ENCODE measurements around the gene LGALS1.

LGALS1 gene

DNA sequence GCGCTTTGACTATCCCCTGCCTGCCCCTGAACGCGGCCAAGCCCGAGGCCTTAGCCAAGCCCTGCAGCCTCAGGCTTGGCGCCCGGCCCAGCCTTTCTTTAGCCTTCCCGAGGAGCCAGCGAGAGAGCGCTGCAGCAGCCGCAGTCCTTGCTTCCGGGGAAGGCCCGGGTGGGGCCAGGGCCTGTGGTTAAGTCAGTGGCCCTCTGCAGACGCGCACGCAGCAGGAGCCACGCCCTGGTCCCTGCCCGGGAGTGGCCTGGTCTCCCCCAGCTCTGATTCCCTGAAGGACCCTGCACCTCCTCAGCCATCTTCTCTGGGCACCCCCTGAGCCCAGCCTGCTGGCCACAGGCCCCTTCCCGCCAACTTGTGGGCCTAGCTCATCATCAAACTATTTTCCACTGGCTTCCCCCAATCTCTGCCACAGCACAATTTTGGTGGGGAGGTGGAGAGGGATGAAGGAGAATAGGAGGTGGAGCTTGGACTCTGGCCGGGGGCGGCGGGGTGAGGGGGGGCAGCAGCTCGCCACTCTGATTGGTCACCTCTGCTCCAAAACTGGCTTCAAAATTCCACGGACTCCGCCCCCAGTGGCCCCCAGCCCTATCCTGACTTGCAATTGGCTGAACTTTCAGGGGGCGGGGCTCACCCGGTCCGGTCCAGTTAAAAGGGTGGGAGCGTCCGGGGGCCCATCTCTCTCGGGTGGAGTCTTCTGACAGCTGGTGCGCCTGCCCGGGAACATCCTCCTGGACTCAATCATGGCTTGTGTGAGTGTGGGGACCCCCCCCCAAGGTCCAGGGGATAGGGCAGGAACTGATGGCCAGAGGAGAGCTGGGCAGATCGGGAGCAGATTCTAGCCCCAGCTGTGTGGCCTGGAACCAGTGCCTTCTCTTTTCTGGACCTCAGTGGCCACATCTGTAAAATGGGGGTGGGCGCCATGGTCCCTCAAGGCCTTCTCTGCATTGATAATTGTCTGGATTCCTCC is at the start of gene LGALS1:
LGALS1 (plus strand) TSS at position 686 of the 979 bp plus-strand sequence; CDS start at position 753, 67 bp downstream.
- DNase-seq: peak; percentile 81

DNA sequence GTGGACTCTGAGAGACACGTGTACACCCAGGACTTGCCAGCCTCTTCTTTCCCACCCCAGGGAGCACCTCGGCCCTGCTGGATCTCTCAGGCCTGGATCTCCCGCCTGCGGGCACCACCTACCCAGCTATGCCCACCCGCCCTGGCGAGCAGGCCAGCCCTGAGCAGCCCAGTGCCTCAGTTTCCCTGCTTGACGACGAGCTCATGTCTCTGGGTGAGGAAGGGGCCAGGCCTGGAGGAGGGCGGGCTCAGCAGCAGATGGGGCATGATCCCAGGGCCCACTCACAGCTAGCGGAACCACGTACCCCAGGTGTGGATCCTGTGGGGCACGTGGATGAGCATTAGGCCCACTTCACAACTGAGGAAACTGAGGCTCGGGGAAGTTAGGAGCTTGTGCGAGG is 49.7 kb upstream of the LGALS1 start:
- no peak for DNase-seq

DNA sequence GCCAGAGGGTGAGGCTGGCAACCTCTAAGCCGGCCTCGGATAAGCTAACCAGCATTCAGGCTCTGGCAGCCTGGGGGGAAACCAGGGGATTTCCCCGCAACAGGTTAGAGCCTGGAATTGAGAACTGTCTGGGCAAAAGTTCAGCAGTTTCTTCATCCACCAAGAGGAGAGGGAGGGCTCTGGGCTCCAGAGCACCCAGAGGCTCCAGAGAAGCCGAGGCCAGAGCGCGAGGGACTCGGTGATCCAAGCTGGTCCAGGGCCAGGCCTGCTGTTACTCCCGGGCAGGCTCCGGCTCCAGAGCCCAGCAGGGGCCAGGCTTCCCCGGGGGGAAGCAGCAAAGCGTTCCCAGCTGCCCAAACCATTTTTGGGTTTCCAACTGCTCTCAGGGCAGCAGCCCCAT is 49.3 kb upstream of the LGALS1 start:
- no peak for DNase-seq

DNA sequence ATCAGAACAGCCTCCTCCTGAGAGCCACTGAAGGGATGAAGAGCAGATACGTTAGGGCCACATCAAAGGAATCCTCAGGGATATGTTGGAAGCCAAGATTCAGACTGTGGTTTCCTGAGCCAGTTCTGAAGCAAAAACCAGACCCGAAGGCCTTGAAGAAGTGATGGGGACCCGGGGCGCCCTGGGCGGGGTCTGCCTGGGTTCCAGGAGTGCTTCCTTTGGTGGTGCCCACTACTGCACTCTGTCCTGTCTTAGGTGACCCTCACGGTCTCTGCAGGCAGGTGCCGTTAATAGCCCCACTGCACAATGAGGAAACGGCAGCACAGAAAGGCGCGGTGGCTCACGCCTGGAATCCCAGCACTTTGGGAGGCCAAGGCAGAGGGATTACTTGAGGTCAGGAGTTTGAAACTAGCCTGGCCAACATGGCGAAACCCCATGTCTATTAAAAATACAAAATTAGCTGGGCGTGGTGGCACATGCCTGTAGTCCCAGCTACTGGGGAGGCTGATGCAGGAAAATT is 48.8 kb upstream of the LGALS1 start:
- DNase-seq: no peak

DNA sequence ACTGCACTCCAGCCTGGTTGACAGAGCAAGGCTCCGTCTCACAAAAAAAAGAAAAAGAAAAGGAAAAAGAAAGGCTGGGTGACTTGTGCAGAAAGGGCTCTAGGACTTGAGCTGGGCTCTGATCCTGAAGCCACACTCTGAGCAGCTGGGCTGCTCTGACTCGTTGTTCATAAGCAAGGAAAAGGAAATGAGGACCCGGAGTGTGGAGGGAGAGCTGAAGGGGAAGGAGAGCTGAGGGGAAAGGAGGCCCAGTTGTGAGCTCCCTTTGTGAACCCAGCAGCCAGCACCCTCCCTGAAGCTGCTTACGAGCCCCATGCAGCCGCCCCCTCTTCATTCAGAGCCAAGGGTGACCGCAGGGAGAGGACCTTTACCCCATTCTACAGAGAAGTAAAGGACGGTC is 48.3 kb upstream of the LGALS1 start:
- no peak for DNase-seq

DNA sequence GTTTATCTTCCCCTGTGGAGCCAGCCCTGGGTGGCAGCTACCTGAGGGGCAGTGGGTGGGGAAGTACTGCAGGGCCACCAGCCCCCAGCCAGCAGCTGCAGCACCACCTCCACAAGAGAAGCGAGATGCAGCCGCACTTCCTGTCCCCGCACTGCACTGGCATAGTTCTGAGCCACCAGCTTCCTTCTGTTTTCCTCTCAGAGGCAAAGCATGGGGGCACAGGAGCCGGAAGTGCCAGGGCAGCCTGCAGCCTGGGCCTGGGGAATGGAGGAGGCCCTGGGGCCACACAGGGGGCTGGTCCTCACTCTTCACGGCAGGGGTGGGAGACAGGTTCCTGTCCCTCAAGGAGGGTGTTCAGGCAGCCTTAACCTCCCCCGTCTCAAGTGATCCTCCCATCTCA is 47.9 kb upstream of the LGALS1 start:
- DNase-seq: no peak

DNA sequence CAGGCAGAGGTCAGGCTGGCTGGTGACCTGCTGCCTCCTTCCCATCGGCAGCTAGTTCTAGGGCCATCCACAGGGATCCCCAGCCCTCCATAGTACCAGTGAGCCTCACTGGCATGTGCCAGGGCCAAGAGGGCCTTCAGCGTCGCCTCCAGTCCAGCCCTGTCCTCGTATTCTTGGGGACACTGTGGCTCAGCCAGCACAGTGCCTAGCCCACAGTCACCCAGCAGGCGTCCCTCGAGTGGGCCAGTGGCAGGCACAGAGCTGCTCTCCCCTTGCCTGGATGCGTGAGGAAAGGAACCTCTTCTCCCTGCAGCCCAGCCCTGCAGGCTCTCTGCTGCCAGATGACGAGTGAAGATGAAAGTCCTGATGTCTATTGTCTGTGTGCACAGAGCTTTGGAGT is 46.6 kb upstream of the LGALS1 start:
- DNase-seq: no peak

DNA sequence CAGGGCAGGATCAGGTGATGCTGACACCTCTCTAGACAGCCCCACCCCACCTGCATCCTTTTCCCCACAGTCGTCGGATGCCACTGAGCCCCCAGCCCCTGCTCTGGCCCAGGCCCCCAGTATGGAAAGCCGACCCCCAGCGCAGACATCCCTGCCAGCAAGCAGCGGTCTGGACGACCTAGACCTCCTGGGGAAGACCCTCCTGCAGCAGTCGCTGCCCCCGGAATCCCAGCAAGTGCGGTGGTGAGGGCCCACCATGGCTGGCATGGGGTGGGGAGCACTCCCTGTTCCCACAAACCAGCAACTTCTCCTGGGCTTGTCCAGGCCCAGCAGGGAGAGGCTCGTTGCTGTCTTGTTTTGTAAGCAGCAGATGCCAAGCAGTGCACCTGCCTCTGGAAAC is 45.5 kb upstream of the LGALS1 start:
- DNase-seq: no peak

DNA sequence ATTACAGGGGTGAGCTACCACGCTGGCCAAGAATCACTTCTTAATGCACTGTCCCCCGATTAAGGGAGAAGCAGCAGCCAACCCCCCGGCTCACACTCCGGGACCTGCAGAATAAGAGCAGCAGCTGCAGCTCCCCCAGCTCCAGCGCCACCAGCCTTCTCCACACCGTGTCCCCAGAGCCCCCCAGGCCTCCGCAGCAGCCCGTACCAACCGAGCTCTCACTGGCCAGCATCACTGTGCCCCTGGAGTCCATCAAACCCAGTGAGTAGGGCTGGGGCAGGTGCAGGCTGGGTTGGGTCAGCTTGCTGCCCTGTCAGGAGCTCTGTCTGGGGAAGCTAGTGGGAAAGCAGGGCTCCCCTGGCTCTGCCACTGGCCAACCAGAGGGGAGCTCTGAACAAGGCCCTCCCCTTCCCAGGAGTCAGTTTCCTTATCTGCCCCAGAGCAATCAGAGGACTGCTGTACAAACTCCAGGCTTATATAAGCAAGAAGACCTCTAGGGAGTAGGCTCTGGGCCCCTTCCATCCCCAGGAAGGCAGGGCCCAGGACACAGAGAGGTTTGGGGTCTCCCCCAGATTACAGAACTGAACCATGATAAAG is 44.5 kb upstream of the LGALS1 start:
- DNase-seq: no peak

DNA sequence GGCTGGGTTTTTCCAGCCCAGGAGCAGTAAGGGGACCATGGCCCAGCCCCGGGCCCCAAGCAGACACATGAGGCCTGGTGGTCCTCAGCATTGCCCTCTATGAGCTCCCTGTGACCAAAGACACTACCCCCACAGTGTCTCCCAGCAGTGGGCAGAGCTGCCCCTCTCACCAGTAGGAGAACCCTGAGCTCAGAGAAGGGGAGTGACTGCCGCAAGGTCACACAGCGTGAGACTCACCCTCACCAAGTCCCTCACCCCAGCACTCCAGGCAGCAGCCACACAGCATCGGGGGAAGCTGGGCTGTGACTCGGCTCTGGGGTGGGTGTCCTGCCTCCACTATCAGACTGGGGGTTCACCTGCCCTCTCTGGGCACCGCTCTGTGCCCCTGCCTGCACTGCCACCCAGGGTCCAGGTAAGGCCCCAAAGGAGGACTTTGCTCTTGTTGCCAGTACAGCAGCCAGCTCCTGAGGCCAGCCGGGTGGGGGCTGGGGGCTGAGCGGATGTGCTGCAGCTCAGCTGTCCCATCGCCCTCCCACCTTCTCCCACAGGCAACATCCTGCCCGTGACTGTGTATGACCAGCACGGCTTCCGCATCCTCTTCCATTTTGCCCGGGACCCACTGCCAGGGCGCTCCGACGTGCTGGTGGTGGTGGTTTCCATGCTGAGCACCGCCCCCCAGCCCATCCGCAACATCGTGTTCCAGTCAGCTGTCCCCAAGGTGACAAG is 43.8 kb upstream of the LGALS1 start:
- no peak for DNase-seq

DNA sequence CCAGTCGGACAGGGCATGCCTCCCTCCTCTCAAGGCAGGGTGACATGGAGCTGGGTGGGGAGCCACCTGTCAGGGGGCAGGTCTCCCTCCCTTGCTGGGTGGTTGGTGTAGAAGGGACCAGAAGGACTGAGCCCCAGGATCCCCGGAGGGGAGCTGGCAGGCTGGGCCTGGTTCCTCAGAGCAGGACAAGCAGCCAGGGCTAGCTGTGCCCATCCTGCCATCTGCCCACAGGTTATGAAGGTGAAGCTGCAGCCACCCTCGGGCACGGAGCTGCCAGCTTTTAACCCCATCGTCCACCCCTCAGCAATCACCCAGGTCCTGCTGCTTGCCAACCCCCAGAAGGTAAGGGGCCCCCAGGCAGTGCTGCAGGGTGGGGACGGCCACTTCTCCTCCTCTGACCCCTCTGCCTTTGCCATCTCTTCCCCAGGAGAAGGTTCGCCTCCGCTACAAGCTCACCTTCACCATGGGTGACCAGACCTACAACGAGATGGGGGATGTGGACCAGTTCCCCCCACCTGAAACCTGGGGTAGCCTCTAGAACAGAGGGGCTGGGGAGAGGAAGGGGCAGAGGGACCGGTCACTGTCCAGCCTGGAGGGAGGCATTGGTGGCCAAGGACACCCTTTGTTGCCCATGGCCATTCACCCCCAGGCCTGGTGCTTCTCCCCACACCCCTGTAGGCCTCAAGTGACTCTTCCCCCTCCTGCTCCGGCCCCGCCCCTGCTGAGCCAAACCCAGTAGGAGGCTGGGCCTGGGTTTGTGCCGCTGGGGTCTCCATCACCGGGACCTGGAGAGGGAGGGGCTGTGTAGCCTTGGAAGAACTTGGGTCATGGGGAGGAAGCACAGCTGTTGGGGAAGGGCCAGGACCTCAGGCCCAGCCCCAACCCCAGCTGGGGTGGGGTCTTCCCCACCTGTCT is 43.0 kb upstream of the LGALS1 start:
- DNase-seq: no peak

DNA sequence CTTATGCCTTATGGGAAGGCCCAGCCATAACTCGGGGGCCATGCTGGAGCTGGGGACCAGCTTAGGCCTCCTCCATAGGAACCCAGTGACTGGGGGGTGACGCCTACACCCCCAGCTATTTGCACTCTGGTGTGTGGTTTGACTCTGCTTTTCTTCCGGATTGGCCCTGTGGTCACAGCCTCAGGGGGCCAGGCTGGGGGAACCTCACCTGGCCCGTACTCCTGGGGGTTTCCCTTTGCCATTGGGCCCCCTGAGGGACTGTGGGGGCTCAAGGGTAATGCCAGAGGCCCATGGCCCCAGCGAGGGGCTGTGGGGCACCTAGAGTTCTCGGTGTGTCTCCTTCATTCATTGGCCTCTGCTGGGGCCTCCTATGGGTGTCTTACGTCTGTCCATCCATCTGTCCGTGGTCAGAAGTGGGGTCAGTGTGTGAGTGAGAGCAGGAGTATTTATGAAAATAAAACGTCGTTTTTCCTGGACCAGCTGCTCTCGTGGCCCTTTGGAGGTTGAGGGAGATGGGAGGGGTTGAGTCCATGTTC is 42.3 kb upstream of the LGALS1 start:
- no peak for DNase-seq

DNA sequence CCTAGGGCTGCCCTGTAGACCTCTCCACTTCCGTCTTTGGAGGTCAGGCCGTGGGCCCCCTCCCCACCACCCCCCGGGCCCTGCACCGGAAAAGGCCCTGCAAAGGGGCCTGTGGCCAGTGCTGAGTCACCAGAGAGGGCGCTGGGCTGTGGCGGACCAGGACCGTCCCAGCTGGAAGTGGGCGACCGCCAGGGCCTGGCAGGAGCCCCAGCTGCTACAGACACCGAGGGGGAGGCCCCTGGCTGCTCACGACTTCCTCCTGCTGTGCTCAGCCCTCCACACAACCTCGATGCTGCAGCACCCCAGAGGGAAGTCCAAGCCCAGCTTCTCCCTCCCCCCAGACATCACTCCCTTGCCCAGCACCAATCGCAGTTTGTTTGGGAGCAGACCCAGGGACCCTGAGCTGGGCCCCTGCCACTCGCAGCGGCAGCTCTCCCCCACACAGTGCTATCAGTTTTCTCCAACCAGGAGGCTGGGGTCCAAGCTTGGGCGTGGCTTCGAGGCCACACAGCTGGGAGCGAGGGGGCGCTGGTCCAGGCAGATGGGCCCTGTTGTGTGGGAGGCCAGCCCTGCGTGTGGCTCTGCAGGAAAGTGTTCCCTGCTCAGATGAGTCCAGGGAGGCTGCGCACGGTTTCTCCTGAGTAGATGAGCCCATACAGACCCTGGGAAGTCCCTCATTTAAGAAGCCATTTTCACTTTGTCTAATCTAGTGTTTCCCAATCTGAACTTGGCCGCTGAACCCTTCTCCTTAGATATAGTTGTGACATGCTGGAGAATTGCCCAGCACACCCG is 41.6 kb upstream of the LGALS1 start:
- DNase-seq: peak; percentile 94

DNA sequence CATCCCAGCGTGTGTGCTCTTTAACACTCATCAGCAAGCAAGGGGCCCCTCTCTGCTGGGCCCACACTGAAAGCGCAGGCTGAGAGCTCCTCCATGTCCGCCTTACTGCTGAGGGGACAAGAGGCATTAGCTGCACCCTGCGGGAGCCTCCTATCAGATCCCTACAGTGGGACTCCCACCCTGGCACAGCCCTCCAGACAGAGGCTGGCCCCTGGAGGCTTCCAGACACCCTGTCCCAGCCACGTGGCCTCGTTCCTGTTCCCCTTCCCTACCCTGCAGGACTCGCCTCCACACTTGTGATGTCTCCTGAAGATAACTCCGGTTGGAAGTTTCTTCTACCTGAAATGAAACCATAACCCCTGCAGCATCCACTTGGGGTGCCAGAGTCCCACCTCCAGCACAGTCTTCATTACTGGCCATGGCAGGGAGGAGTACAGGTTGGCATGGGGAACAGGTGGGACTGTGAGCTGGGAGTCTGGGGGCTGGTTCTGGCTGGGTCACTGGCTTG is 41.0 kb upstream of the LGALS1 start:
- no peak for DNase-seq

DNA sequence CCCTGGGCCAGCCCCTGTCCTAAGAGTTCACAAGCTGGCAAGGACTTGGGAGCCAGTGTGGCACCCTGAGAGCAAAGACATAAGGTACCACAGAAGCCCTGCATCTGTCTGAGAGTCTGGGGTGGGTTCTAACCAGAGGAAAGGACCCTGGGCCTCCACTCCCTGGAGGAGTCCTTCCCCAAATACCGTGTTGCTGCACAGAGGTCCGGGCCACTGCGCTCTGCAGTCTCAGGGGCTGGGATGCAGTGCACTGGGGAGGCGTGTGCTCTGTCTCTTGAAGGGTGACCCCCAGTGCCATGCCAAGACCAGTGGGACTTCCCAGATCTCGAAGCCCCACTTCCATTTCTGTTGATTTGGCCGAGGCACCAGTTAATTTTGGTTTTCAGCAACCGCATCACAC is 40.3 kb upstream of the LGALS1 start:
- DNase-seq: no peak

DNA sequence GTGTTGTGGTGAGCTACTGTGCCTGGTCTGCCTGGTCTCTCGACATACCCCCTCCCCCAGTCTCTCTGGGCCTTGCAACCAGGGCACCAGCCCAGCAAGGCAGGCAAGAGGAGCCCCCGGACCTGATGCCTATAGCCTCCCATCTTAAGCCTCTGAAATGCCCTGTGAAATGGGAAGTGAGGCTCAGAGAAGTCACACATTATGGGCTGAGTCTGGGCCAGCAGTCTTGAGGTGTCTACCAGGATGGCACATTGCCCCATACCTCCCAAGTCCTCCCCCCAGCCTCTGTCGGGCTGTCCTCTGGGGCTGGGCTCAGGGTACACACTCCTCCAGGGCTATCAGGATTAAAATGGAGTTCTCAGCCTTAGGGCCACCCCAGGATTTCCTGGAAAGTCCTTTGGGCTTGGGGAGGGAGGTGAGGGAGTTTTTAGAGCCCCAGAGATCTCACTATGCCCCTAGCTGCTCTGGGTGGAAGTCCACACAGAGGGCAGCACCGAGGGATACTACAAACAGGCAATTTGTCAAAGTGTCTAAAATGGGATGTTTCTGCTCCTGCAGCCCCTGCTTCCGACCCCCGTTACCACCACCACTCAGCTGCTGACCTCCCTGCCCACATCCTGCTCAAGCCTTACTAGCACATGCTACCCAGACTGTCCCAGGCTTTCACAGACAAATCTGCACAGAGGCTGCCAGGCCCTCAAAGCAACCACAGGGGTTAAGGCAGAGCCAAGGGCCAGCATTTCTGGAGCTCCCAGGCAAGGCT is 39.1 kb upstream of the LGALS1 start:
- peak; percentile 79 for DNase-seq

DNA sequence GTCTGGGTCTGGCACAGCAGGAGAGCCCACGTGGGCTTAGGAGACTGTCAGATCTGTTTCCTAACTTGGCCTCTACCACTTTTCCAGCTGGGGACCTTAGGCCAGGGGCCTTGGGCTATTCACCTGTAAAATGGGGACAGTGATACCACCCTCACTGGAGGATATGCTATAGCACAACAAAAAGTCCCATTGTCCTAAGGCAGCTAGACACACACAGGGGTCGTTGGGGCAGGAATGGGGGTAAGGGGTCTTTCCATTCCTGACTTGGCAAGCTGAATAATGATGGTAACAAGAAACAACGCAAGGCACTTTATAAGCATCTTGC is 38.5 kb upstream of the LGALS1 start:
- no peak for DNase-seq

DNA sequence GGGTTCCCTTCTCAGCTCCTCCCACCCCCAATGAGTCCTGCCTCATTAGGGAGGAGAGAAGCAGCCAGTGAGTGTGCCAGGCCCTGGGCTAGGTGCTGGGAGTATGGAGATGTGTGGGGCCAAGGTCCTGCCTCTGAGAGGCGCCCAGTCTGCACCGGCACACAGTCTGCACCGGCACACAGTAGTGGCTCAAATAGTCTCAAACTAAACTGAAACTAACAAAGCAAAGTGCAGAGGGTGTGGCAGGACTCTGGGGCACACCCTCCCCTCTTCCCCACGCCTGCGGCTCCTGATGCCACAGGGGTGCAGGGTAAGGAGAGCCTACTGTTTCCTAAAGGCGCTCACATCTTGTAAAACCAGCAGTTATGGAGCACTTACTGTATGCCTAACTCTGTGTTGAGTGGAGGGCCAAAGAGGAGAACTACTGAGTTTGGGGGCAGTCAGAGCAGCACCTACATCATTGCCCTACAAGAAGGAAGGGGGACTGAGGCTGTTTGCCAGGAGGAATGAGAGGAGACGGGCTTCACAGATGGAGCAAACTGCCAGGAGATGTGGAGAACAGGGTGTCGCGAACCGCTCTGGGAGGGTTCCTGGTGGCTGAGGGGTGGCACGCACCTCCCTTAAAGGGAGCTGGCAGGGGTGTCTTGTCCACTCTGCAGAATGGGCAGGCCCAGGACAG is 36.9 kb upstream of the LGALS1 start:
- no peak for DNase-seq

DNA sequence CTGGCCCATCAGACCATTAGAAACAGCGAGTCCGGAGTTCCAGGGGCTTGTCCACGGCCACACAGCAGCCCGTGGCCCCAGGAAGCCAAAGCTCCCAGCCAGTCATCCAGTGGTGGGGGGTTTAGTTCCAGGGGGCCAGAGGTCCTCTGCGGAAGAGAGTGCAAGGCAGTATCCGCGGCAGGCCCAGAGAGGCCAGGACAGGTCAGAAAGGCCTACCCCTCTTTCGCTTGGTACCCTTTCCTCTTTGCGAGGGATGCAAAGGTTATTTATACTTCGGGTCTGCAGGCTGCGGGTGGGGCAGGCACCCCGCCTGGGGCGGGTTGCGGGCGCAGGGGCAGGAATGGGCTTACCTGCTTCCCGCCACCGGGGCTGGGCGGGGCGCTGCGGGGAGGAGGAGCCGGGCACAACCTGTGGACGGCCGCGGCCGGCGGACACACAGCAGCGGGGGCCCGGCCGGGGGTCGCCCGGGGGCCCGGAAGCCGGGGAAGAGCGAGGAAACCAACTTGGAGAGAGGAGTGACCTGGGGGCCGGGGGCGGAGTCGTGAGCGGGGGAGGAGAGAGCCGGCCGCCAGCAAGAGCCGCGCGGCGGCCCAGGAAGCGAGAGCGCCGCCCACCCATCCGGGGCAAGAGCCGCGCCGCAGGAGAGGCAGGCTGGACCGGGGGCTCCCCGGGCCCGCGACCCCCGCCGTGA is 36.2 kb upstream of the LGALS1 start, which contains the start of gene SH3BP1:
SH3BP1 (plus strand) TSS at position 600 of the 691 bp plus-strand sequence. CDS start 119 bp downstream, outside the sequence.
- peak; percentile 34 for DNase-seq
